ACHN (cell line): ENCODE measurements around the gene COX11.

Source experiments
- DNase-seq: peaks from one replicate; pipeline ENCODE4 v3.0.0-alpha.2; 2015
- in situ Hi-C: cut with HindIII; loops from 2 replicates; pipeline ENCODE4 v1.10.0; 2017; ENCODE audit warnings: low sequenced_read_pairs, low pct_ligation_motif_present, low pct_unique_long_range_greater_than_20kb

Gene COX11

DNA sequence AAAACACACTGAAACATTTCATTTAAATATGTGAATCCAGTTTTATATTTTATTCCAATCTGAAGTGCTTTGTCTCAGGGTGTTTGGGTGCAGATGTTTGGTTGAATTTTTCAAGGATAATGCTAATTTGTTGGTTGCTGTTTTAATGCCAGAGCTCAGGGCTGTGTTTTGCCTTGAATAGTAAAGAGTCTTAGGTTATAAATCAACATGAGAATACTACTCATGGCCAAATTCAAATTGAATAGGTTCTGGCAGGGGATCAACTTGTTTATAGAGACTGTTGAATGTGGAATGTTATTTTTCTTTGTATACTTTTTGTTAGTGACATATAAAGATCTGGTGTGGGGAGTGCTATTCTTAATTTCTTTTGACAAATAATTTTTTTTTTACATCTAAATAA lies 49.0 kb downstream of the COX11 start:
- in situ Hi-C loops, result no loop called here
- DNase-seq, result no peak

DNA sequence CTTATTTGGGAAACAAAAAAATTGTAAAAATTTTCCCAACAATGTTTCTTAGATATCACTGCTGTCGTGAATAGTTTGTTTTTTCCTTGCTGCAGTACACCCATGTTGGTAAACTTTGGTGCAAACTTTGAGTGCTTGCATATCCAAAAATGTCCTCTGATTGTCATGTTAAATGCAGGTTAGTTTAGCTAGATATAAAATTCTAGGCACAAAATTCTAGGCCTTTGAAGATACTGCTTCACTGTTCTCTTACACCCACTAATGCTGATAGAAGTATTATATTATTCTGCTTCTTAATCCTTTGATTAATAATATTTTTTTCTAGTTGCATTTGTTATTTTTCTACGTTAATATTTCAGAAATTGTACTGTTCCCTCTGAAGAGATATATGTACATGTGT lies 51.7 kb downstream of the COX11 start:
- no peak for DNase-seq
- in situ Hi-C loops, result no loop called here
